Measurements from ENCODE around the gene JPH3.

JPH3 gene

DNA sequence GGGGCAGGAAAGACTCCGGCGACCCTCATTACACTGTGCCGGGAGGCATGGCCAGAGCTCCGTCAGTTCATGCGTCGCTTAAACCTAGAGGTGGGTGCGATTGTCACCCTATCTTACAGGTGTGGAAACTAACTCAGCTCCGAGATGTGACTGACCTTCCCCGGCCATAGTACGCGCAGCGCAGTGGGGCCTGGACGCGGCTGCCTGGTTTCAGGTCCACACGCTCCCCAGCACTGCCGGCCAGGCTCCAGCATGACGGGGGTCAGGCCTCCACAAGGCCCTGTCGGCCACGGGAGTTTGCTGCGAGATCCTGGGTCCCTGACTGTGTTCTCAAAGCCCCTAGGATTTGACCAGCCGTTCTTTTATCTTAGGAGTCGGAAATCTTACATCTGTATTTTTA, 34.4 kb downstream of the JPH3 start:
- TF ChIP-seq, protein P1, sequence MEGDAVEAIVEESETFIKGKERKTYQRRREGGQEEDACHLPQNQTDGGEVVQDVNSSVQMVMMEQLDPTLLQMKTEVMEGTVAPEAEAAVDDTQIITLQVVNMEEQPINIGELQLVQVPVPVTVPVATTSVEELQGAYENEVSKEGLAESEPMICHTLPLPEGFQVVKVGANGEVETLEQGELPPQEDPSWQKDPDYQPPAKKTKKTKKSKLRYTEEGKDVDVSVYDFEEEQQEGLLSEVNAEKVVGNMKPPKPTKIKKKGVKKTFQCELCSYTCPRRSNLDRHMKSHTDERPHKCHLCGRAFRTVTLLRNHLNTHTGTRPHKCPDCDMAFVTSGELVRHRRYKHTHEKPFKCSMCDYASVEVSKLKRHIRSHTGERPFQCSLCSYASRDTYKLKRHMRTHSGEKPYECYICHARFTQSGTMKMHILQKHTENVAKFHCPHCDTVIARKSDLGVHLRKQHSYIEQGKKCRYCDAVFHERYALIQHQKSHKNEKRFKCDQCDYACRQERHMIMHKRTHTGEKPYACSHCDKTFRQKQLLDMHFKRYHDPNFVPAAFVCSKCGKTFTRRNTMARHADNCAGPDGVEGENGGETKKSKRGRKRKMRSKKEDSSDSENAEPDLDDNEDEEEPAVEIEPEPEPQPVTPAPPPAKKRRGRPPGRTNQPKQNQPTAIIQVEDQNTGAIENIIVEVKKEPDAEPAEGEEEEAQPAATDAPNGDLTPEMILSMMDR (IDR thresholded peaks at IDR 0.05; ENCODE audit: low read depth, low read length) = no peak

DNA sequence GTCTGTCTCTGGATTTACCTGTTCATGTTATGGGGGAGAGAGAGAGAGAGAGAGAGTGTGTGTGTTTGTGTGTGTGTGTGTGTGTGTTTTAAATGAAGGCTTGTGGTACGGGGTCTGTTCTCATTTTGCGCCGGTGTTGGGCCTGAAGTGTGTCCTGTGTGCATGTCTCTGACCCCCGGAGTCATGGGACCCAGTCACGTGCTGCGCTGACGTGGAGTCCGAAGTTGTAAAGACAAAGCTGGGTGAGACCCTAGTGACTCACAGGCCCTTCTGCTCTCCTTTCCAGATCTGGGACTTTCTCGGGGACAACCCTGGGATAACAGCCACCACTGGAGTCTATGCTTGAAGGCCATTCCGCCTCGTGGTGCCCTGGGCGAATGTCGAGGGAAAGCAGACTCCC, 35.0 kb downstream of the JPH3 start:
- TF ChIP-seq, protein P1 (IDR thresholded peaks at IDR 0.05; ENCODE audit: low read depth, low read length) = no peak
- no peak overlapping the region for H3K4me3 ChIP-seq (ENCODE audit: low read depth, low read length)

More for the DNA sequence above, 34.4 kb downstream of the JPH3 start:
- H3K4me3 ChIP-seq (ENCODE audit: low read depth, low read length) = no peak overlapping the region

DNA sequence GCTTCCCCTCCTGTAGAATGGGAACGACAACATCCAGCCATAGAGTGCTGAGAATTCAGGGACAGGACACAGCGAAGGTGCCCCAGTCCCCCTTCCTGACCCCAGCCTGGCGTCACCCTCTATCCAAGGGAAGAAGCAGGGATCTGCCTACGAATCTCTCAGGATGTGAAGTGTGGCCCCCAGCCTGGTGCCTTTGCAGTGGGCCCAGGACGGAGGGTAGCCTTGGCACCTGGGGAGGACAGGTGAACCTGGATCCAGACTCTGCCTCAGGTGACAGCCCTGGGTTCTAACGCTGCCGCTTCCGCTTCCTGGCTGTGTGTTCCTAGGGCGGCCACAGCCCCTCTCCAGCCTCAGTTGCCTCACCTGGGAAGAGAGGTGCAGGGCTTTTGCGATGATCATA, 36.4 kb downstream of the JPH3 start:
- no peak overlapping the region for H3K4me3 ChIP-seq (ENCODE audit: low read depth, low read length)
- TF ChIP-seq, protein P1 (IDR thresholded peaks at IDR 0.05; ENCODE audit: low read depth, low read length) = no peak

DNA sequence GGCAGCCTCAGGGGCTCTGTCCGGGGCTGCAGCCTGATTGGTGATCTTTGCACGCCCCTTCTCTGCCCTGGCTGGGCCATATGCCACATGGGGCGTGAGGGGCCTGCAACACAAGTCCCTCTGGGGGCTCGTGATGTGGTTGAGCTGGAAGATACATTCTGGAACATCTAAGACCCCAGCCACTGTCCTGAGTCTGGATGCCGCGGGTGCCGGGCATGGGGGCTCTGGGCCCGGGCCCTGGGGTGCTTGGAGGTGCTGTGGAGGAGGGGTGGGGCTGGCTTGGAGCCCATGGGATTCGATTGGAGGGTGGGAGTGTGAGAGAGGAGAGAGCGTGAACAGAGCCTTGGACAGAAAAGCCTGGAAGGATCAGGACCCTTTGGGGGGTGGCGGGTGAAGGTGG, 39.4 kb downstream of the JPH3 start:
- TF ChIP-seq, protein P1 (IDR thresholded peaks at IDR 0.05; ENCODE audit: low read depth, low read length) = no peak
- no peak overlapping the region for H3K4me3 ChIP-seq (ENCODE audit: low read depth, low read length)

DNA sequence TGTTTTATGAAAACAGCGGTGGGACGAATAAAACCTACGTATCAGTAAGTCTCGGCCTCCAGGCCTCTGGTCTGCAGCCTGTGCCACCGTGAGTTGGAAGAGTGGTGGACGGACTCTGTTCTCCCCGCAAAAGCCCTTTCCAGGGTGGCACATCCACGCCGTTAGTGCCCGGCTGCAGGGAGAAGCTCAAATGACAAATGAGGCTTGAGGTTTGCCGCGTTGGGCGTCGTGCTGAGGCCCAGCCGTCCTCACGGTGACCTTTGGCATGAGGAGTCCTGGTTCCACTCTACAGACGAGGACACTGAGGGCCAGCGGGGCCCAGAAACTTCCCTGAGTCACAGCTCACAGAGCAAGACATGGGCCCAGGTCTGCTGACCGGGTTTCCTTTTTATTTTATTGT, 40.2 kb downstream of the JPH3 start:
- no peak overlapping the region for H3K4me3 ChIP-seq (ENCODE audit: low read depth, low read length)
- TF ChIP-seq, protein P1 (IDR thresholded peaks at IDR 0.05; ENCODE audit: low read depth, low read length) = no peak

DNA sequence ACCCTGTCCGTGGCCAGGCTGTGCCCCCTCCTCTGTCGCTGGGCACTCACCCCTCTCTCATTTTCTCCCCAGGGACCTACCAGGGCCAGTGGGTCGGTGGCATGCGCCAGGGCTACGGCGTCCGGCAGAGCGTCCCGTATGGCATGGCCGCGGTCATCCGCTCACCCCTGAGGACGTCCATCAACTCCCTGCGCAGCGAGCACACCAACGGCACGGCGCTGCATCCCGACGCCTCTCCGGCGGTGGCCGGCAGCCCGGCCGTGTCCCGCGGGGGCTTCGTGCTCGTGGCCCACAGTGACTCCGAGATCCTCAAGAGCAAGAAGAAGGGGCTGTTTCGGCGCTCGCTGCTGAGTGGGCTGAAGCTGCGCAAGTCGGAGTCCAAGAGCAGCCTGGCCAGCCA, 41.9 kb downstream of the JPH3 start:
- TF ChIP-seq, protein P1 (IDR thresholded peaks at IDR 0.05; ENCODE audit: low read depth, low read length) = no peak
- no peak overlapping the region for H3K4me3 ChIP-seq (ENCODE audit: low read depth, low read length)

DNA sequence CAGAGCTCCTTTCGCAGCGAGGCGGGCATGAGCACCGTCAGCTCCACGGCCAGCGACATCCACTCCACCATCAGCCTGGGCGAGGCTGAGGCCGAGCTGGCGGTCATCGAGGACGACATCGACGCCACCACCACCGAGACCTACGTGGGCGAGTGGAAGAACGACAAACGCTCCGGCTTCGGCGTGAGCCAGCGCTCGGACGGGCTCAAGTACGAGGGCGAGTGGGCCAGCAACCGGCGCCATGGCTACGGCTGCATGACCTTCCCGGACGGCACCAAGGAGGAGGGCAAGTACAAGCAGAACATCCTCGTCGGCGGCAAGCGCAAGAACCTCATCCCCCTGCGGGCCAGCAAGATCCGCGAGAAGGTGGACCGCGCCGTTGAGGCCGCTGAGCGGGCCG, 42.3 kb downstream of the JPH3 start:
- TF ChIP-seq, protein P1 (IDR thresholded peaks at IDR 0.05; ENCODE audit: low read depth, low read length) = no peak
- no peak overlapping the region for H3K4me3 ChIP-seq (ENCODE audit: low read depth, low read length)
